Activated CD8-positive, alpha-beta T cell treated with anti-CD3 and anti-CD28 coated beads for 36 hours (primary cell): ENCODE results near the gene ZNF3. TPM values are rescaled to one million over a fixed set of nuclear protein-coding genes. Genes with fewer than 3 reads are reported as not detected.

Source experiments
- ATAC-seq: fragments of 200-7000 bp; cut with Tn5 transposase; one replicate; pipeline ENCODE4 v1.10.0; 2021; ENCODE audit warnings: mild to moderate bottlenecking, moderate library complexity
- CTCF ChIA-PET: fragments of 350-600 bp; sonication (Branson Sonifier 250); formaldehyde crosslinking; loops from one replicate; lab custom pipeline; 2021; ENCODE audit warnings: antibody characterized with exemption; lab: Charles Lee
- POLR2A ChIA-PET: fragments of 350-600 bp; sonication (Branson Sonifier 250); formaldehyde crosslinking; loops from one replicate; lab custom pipeline; 2021; ENCODE audit warnings: antibody characterized with exemption; lab: Charles Lee
- DNase-seq: peaks from one replicate; pipeline ENCODE4 v3.0.0-alpha.2; 2020
- H3K27ac Mint-ChIP-seq: one replicate; pipeline ENCODE4 v1.8.0; 2021; ENCODE audit warnings: mild to moderate bottlenecking, mixed read lengths
- H3K27me3 Mint-ChIP-seq: one replicate; pipeline ENCODE4 v1.8.0; 2021; ENCODE audit warnings: mixed read lengths
- H3K36me3 Mint-ChIP-seq: one replicate; pipeline ENCODE4 v1.8.0; 2021; ENCODE audit warnings: low read depth, mixed read lengths
- H3K4me1 Mint-ChIP-seq: one replicate; pipeline ENCODE4 v1.8.0; 2021; ENCODE audit warnings: low read depth, mixed read lengths
- H3K4me3 Mint-ChIP-seq: one replicate; pipeline ENCODE4 v1.8.0; 2021; ENCODE audit warnings: mild to moderate bottlenecking, moderate library complexity, mixed read lengths
- H3K9me3 Mint-ChIP-seq: one replicate; pipeline ENCODE4 v1.8.0; 2021; ENCODE audit warnings: mixed read lengths
- CTCF ChIP-seq: fragments of 200-600 bp; IDR thresholded peaks from one replicate; pipeline ENCODE4 v1.8.0; 2022; ENCODE audit warnings: antibody characterized with exemption, mild to moderate bottlenecking
- intact Hi-C: fragments of 100-400 bp; cut with micrococcal nuclease; formaldehyde crosslinking; loops from one replicate; pipeline ENCODE4 v1.10.0; 2022
- total RNA-seq, 2 experiments: library from RNA; stranded (reverse); gene quantifications; one replicate each; pipeline ENCODE4 v1.2.3, GENCODE V29; 2021

The ZNF3 gene
- total RNA-seq, 2 experiments from 2014 or later, result 16.4 to 18.9 TPM

GRCh38 chr7:100101016-100101862 lies 19.7 kb upstream of the ZNF3 start, which contains the start of the genes AP4M1 and MCM7:
Gene AP4M1 (plus strand): TSS chr7:100101643. CDS start chr7:100101715, 72 bp downstream.
Gene MCM7 (minus strand): TSS chr7:100101397. CDS start chr7:100101294, 103 bp downstream.
- intact Hi-C loops, result no loop called here
- peaks cover 44% of the 10 kb centered on the region for H3K36me3 Mint-ChIP-seq
- ATAC-seq (peak; percentile 91), DNase-seq (peak; percentile 99)
- H3K4me1 Mint-ChIP-seq, result peaks cover 39% of the 10 kb centered on the region
- CTCF ChIA-PET, result interaction anchor here (0.9 to 3.1 kb wide), 15 partner anchors 9 to 109 kb away, joined by 3 to 18 read pairs (median 5); partner anchors contain the start of genes MBLAC1 and ZSCAN21
- H3K27ac Mint-ChIP-seq, result peak within 1 kb of the TSS; percentile 95
- POLR2A ChIA-PET, result interaction anchor here (0.7 to 8.5 kb wide), 27 partner anchors 10 to 666 kb away, joined by 3 to 187 read pairs (median 4); partner anchors contain the start of genes CNPY4, COPS6, MBLAC1 and MEPCE
- H3K9me3 Mint-ChIP-seq, result no peaks in the 10 kb centered on the region
- TF ChIP-seq CTCF, result no peak
- no peaks in the 10 kb centered on the region for H3K27me3 Mint-ChIP-seq
- peak within 1 kb of the TSS; percentile 91 for H3K4me3 Mint-ChIP-seq

- CTCF ChIA-PET, result interaction anchor here (0.6 to 3.1 kb wide), 9 partner anchors 8 to 50 kb away, joined by 3 to 18 read pairs (median 6); partner anchors contain the start of genes MBLAC1 and ZSCAN21
- ATAC-seq (peak; percentile 76), DNase-seq (peak; percentile 87)
- peak overlapping the region; percentile 91 for H3K4me3 Mint-ChIP-seq
- H3K36me3 Mint-ChIP-seq, result peaks cover 51% of the 10 kb centered on the region
- intact Hi-C loops, result no loop called here
- H3K27me3 Mint-ChIP-seq, result no peaks in the 10 kb centered on the region
- peaks cover 44% of the 10 kb centered on the region for H3K4me1 Mint-ChIP-seq
- H3K9me3 Mint-ChIP-seq, result no peaks in the 10 kb centered on the region
- POLR2A ChIA-PET, result interaction anchor here (0.7 to 8.5 kb wide), 27 partner anchors 9 to 444 kb away, joined by 3 to 187 read pairs (median 4); partner anchors contain the start of genes CNPY4, COPS6, MBLAC1 and MEPCE
- no peak for TF ChIP-seq CTCF
- H3K27ac Mint-ChIP-seq, result peak overlapping the region; percentile 95
Measured at GRCh38 chr7:100100420-100101015, 19.0 kb upstream of the ZNF3 start.

- ChIA-PET CTCF (interaction anchor here (2.5 kb wide), 1 partner anchor 9 kb away, joined by 10 read pairs; no protein-coding TSS in a partner anchor), POLR2A (interaction anchor here (0.6 to 8.5 kb wide), 7 partner anchors 8 to 48 kb away, joined by 3 to 187 read pairs (median 19); partner anchors contain the start of genes COPS6 and MBLAC1)
- peaks cover 58% of the 10 kb centered on the region for H3K36me3 Mint-ChIP-seq
- H3K27ac Mint-ChIP-seq, result peak overlapping the region; percentile 95
- TF ChIP-seq CTCF, result no peak
- no peaks in the 10 kb centered on the region for H3K9me3 Mint-ChIP-seq
- intact Hi-C loops, result no loop called here
- DNase-seq (no peak), ATAC-seq (no peak)
- H3K4me1 Mint-ChIP-seq, result peaks cover 50% of the 10 kb centered on the region
- peak overlapping the region; percentile 91 for H3K4me3 Mint-ChIP-seq
- H3K27me3 Mint-ChIP-seq, result no peaks in the 10 kb centered on the region
Measured at GRCh38 chr7:100099452-100099851, 17.9 kb upstream of the ZNF3 start.

GRCh38 chr7:100098913-100099312 lies 17.4 kb upstream of the ZNF3 start:
- H3K4me1 Mint-ChIP-seq, result peaks cover 49% of the 10 kb centered on the region
- no peak for ATAC-seq
- POLR2A ChIA-PET, result interaction anchor here (0.6 to 8.5 kb wide), 6 partner anchors 8 to 28 kb away, joined by 3 to 187 read pairs (median 31); partner anchors contain the start of genes COPS6 and MBLAC1

More at GRCh38 chr7:100098913-100099312, 17.4 kb upstream of the ZNF3 start:
- Mint-ChIP-seq H3K36me3 (peaks cover 61% of the 10 kb centered on the region), H3K4me3 (peak overlapping the region; percentile 91), H3K27me3 (no peaks in the 10 kb centered on the region), H3K9me3 (no peaks in the 10 kb centered on the region), H3K27ac (peak overlapping the region; percentile 95)
- intact Hi-C loops, result no loop called here
- no peak for DNase-seq
- TF ChIP-seq CTCF, result no peak
- CTCF ChIA-PET, result interaction anchor here (2.5 kb wide), 1 partner anchor 8 kb away, joined by 10 read pairs; no protein-coding TSS in a partner anchor
